UCSD-AML1 (cell line): Measurements from ENCODE around the gene TTC21A.

ENCODE experiments used
- DNase-seq: peaks from one replicate; lab custom pipeline; 2025; ENCODE audit not compliant: unreplicated experiment; lab: John Stamatoyannopoulos, UW

Gene TTC21A

DNA sequence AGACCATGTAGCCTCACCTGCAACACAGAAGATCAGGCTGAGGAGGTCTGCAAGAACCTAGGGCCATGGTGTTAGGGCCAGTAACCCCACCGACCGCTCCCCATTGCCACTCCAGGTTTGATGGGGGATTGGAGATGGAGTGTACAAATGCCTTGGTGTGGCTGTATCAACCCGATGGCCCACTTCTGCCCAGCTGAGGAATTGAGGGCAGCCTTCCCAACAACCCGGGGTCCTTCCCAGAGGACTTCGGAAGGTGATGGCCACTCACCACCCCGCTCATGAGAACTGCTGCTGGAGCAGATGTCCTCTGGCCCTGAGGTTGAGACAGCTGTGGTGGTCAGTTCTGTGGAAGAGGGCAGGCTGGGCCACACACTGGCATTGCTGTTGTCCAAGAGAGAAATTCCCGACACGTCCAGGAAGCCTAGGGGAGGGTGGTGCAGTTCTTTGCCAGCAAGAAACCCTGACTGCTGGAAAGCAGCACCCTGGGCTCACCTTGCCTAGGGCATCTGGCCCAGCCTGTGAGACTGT lies 8.9 kb upstream of the TTC21A start:
- no peak for DNase-seq

DNA sequence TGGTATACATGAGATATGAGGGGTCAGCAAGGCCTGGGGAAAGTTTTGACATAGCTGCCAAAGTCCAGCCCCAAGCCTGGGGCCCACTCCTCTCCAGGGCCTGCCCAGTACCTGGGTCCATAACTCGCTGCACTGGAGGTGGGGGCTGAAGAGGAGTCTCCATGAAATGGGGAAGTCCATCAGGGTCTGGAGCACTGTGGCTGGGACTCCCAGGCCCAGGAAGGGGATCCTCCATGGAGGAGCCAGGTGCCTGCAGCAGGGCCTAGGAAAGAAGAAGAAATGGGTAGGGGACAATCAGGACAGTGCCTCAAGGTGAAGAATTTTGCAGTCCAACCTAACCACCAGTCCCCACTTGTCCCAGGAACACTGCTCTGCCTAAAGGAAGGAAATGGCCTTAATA lies 8.2 kb upstream of the TTC21A start:
- DNase-seq = no peak

DNA sequence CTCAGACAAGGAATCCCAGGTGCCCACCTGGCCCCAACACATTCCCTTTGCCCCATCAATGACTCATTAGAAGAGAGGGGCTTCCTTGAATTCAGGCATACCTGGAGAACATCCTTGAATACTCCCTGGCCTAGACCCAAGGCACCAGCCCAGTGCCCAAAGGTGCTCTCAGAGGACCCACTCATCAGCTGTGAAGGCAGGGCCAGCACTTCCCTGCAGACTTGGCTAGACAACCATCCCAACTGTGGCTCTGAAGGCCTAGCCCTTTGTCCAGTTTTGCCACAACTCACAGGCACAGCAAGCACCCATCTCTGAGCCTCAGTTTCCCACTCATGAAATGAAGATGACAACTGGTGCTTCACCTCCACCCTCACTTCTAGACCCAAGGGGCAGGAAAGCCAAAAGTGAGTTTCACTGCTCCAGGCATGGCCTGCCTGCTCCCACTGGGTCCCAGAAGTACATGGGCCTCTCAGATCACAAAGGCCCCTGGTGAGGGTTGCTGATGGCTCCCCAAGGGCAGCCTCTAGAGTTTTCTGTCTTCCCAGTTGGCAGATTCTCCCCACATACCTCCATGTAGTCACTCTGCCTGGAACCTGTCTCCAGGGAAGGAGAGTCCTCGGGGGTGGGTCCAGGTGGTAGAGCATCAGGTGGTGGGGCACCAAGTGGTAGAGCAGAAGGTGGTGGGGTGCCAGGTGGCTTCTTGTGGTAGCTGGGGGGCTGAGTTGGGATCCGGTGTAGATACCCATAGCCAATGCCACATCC lies 7.6 kb upstream of the TTC21A start:
- DNase-seq = no peak

GRCh38 chr3:39100500-39100886 lies 7.0 kb upstream of the TTC21A start:
- no peak for DNase-seq

- no peak for DNase-seq
Observed at GRCh38 chr3:39101022-39101689, 6.3 kb upstream of the TTC21A start.

GRCh38 chr3:39102504-39103323 lies 4.8 kb upstream of the TTC21A start:
- no peak for DNase-seq

DNA sequence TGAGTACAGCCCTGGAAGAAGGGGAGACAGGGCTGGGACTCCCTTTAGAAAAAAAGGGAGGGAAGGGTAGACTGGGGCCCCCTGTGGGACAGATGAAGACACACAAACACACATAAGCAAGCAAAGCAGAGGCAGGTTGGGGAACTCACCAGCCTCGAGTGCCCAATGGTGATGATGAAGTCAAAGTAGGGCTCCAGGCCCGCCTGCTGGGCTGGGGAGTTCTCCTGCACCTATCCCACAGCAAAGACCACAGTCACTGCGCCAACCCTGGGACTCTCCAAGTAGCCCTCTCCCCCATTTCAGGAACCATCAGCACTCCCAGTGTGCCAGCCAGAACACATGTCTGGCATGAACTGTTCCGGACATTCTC lies 4.2 kb upstream of the TTC21A start:
- no peak for DNase-seq

DNA sequence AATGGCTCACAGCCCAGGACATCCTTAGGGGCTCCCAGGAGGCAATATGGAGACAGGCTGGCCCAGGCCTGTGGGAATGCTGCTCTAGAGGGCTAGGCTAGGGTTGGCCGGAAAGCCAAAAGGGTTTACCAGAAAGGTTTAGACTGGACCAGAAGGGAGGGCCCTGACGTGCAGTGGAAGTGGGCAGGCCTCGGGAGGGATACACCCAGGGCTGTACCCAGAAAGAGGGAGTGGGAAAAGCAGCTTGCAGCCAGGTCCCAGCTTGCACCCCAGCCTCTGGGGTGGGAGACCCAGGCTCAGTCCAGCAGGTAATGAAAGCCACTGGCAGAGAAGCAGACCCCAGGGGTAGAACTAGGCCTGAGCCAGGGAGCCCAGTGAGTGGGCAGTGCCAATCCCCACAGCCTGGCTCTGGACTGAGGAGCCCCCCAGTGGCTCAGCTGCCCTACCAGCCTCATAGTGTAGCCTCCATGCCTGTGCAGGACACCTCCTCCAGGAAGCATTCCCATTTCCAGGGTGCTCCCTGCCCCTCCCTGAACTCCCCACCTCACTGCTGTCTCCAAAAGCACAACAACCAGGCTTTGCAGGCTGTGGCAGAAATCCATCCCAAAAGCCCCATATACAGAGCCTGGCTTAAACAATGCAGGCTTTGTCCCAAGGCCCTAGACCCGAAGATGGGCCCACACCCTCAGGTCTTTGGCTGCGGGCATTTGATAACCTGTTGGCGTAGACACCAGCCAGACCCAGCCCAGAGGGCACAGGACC lies 3.5 kb upstream of the TTC21A start:
- DNase-seq = no peak

GRCh38 chr3:39104961-39105686 lies 2.4 kb upstream of the TTC21A start:
- no peak for DNase-seq

DNA sequence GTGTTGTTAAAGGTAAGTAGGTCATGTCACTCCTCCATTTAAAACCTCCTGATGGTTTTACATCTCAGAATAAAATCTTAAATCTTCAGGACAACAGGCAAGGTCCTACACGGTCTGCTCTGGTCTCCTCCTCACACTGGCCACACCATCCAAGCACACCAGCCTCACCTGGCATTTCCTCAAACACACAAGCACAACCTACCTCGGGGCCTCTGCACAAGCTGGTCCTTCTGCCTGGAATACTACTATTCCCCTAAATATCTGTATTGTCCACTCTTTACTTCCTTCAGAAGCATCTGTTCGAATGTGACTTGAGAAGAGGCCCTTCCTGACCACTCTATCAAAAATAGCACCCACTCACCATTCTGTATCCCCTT lies 1.8 kb upstream of the TTC21A start:
- DNase-seq = no peak

- DNase-seq = no peak
Observed at GRCh38 chr3:39106281-39106811, 1.1 kb upstream of the TTC21A start.

- DNase-seq = no peak
Observed at GRCh38 chr3:39106851-39107387, 561 bp upstream of the TTC21A start.

DNA sequence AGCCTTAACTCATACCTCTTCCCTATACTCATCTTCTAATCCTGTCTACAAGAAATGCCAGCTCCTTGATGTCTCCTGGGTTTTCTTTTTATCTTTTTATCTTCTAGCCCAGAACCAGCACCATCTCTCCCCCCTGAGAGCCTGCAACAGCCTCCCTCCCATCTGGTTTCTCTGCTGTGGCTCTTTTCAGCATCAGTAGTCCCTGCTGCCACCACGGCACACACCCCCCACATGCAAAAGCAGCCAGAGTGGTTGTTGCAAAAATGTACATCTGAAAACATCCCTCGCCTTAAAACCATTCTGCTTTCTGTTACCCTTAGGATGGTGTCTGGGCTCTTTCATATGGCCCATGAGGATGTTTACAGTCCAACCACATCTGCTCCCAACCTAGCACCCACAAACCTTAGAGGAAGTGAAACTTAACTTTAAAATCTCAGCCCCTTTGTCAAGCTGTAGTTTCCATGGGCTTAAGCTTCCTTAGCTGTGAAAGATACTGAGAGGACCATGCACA lies 775 bp downstream of the TTC21A start:
- no peak for DNase-seq

DNA sequence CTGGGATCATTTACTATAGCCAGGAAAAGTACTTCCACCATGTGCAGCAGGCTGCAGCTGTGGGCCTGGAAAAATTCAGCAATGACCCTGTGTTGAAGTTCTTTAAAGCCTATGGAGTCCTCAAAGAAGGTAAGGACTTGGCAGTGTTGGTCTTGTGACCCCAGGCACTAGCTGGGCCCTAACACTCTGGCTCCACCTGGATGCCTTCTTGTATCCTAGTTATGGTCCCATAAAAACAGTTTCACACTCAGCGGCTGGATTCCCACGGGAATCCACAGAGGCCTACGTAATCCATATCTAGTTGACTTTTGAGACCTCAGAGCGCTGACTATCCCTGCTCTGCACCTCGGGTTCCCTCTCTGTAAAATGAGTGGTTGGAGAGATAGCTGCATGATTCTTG lies 1.6 kb downstream of the TTC21A start:
- DNase-seq = no peak

DNA sequence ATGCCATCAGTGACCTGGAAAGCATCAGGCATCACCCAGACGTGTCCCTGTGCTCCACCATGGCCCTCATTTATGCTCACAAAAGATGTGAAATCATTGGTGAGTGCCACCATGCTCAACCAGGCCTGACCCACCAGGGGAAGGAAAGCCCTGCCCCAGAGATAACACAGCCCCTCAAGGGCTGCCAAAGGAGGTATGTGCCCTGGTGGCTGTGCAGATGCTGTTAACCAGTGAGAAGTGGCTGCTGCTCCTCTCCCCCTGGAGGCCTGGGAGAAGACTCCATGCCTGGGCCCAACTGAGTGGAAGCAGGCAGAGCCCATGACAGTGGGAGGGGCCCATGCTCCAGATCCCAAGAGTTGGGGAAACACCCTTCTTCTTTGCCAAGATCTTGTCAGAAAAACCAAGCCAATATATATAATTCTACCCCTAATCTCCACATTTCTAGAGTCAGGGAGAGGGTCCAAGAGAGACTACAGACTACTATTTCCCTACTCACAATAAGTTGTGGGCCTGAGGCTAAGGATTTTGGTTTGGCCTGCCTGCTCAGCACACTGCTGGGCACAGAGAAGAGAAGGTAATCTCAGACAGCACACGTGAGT lies 2.7 kb downstream of the TTC21A start:
- no peak for DNase-seq

- no peak for DNase-seq
Observed at GRCh38 chr3:39112113-39112512, 4.6 kb downstream of the TTC21A start.

- no peak for DNase-seq
Observed at GRCh38 chr3:39112535-39112934, 5.1 kb downstream of the TTC21A start.

DNA sequence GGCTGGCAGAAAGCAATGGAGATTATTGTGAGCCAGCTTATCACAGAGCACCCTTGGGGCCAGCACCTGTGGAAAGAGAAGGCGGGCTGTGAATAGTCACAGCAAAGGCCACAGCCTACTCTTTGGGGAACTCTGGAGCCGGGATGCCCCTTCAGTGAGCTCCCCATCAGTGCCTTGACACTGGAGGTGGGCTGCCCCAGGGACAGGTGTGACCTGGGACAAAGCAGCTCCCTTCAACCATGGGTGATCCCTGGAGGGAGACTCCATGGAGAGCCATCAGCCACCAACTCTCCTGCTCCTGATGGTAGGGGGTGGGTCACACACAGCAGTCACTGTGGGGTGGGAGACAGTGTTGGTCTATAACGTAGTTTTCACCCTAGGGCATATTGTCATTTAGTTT lies 5.8 kb downstream of the TTC21A start:
- DNase-seq = no peak

DNA sequence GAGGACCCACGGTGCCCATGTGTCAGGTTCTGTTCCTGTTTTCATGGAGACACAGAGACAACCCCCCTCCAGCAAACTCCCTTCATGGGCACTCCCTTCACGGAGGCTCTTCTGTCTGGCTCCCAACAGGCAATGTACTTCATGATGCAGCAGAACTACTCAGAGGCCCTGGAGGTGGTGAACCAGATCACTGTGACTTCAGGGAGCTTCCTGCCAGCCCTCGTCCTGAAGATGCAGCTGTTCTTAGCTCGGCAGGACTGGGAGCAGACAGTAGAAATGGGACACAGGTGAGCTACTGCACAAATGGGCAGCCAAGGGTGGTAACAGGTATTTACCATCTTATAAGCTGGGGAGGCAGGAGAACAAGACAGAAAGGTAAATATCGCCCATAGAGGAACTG lies 7.0 kb downstream of the TTC21A start:
- no peak for DNase-seq
